Left renal cortex interstitium (tissue), 4 donors: ENCODE results near the gene MAGI1. TPM values are rescaled to one million over a fixed set of nuclear protein-coding genes. Genes with fewer than 3 reads are reported as not detected.

Experiments used
- DNase-seq, 4 donors: peaks; one replicate each; pipeline ENCODE4 v3.0.0-alpha.2; 2013; ENCODE audit warnings: low read depth in 4 of 4, low spot score in 2 of 4, missing footprints in 1 of 4
- polyA plus RNA-seq, 4 donors: library from polyadenylated mRNA; unstranded; fragments of 120-200 nt; gene quantifications; one replicate each; pipeline ENCODE4 v1.2.1, GENCODE V29; 2013; ENCODE audit not compliant: insufficient read length in 4 of 4

Gene MAGI1
- polyA plus RNA-seq, 4 donors = 26.2 to 34.5 (median 28.6) TPM

- DNase-seq = no peak
Measured at GRCh38 chr3:65481085-65481484, 557.6 kb downstream of the MAGI1 start.

- no peak for DNase-seq
Measured at GRCh38 chr3:65479990-65480389, 558.7 kb downstream of the MAGI1 start.

- no peak for DNase-seq
Measured at GRCh38 chr3:65478551-65479500, 559.9 kb downstream of the MAGI1 start.

GRCh38 chr3:65473736-65474135 is 565.0 kb downstream of the MAGI1 start:
- DNase-seq = no peak

- DNase-seq = no peak
Measured at GRCh38 chr3:65472501-65472900, 566.2 kb downstream of the MAGI1 start.

GRCh38 chr3:65466300-65466988 is 572.3 kb downstream of the MAGI1 start:
- DNase-seq = no peak

GRCh38 chr3:65449841-65450428 is 588.8 kb downstream of the MAGI1 start:
- no peak for DNase-seq

GRCh38 chr3:65448120-65448519 is 590.6 kb downstream of the MAGI1 start:
- no peak for DNase-seq

- DNase-seq = no peak
Measured at GRCh38 chr3:65445573-65446169, 593.0 kb downstream of the MAGI1 start.

GRCh38 chr3:65444447-65444815 is 594.3 kb downstream of the MAGI1 start:
- no peak for DNase-seq

- DNase-seq = no peak
Measured at GRCh38 chr3:65443739-65444446, 594.8 kb downstream of the MAGI1 start.

- peak in 3 of 4 donors; percentile 28 to 62 (median 55) for DNase-seq
Measured at GRCh38 chr3:65439641-65440284, 599.0 kb downstream of the MAGI1 start.

GRCh38 chr3:65438612-65439011 is 600.1 kb downstream of the MAGI1 start:
- no peak for DNase-seq

- no peak for DNase-seq
Measured at GRCh38 chr3:65438096-65438495, 600.6 kb downstream of the MAGI1 start.

- no peak for DNase-seq
Measured at GRCh38 chr3:65436580-65436979, 602.1 kb downstream of the MAGI1 start.

GRCh38 chr3:65433480-65433879 is 605.2 kb downstream of the MAGI1 start:
- DNase-seq = no peak

GRCh38 chr3:65432388-65433003 is 606.2 kb downstream of the MAGI1 start:
- no peak for DNase-seq

- no peak for DNase-seq
Measured at GRCh38 chr3:65425880-65426279, 612.8 kb downstream of the MAGI1 start.

GRCh38 chr3:65422154-65422553 is 616.6 kb downstream of the MAGI1 start:
- no peak for DNase-seq
